Activated T-helper 9 cell treated with anti-CD3 and anti-CD28 coated beads, Interleukin-2, amount 50 U/mL, for 16 hours (primary cell): Measurements from ENCODE around the gene ADAMTS14.

Experiments
- DNase-seq: peaks from one replicate; pipeline ENCODE4 v3.0.0-alpha.2; 2020; ENCODE audit warnings: low read depth

ADAMTS14 gene

DNA sequence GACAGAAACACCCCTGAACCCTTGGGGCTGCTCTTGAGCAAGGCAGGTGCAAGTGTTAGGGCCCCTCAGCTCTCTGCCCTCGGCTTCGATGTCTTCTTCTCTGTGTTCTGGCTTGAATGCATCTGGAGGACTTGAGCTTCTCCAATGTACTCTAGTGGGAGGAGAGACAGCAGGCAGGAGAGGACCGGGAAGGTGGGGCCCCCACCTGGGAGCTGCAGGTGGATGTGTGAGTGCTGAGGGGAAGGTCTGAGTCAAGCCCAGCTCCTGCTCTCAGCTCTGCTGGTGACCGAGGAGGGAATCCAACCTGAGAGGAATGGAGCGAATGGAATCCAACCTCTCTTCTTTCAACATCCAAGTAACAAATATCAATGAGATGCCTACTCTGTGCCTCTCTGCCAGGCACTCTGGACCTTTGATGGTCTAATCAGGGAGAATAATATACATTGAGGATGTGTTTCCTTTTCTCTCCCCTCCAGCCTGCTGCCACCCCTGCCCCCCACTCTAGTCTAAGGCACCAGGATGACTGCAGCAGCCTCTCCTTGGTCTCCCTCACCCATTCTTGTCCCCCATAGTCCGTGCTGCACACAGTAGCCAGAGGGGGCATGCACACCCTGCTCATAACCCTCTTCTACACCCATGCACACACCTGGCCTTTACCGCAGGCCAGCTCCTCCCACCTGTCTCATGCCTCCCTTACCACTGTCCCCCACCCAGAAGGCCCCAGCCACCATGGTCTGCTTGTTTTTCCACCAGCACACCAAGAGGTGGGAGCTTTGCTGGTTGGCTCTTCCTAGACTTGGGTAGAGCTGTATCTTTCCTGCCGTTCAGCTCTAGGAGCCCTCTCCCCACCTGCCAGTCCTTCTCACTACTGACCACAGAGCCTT lies 99.2 kb downstream of the ADAMTS14 start:
- DNase-seq = no peak

DNA sequence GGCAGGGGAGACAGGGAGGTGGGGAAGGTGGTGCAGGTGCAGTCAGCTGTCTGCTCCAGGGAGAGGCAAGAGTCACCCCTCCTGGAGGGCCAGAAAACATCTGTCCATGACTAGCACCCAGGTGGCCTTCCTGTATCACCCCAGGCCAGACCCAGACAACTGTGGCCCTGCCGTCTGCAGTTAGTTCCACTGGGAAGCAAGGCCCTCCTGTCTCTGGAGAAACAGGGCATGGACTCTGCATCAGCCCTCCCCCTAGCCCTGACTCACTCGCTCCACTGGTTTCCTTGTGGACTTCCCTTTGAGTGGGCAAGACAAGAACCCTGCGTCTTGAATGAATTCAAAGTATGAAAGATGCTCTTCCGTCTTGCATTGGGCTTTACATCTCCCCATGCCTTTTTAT lies 100.3 kb downstream of the ADAMTS14 start:
- DNase-seq = no peak

DNA sequence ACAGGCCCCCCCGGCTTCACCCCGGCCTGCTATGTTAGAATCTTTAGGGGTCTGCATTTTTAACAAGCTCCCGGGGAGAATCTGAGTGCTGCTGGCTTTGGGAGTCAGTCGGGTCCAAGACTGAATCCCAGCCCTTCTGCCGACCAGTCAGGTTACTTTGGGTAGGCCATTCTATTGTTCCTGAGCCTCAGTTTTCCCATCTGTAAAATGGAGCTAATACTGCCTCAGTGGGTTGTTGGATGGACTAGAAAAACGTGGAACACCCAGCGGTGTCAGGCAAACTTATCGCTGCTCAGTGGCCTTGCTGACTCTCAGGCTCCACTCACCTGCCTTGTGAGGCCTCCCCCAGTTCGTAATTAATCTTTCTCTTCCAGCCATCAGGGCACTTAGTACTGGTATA lies 101.2 kb downstream of the ADAMTS14 start:
- DNase-seq = no peak

DNA sequence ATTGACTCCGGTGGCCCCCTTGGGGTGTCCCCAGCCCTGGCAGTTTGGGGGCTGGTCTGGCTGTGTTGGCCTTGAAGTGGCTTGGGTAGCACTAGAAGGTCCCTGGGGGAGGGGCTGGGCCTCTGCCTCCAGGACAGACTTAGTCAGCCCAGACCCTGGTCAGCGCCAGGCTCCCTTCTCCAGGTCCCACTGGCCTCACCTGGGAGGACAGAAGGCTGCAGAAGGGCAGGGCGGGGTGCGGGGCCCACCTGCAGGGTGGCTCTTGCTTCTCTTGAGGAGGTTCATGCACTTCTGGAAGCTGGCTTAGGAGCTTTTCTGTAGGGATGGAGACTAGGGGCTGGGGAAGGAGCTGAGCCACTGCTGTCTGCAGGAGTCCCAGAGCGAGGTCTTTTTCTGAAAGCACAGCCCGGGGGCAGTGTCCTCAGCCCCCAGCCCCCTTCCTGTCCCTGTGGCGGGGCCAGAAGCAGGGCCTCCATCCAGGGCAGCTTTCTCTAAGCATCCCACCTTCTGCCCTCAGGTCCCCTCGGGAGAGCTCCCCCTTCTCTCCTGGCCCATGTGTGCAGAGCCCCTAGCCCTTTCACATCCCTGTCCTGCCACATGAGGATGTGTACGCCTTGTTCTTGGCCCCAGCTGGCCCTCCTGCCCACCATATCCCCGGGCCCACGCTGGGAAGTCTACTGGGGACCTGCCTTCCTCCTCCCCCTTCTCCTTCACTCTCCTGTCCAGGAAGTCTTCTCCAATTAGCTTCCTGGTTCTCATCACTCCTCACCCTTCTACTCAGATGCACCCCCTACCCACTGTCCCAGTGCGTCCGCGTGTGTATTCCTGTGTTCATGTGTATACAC lies 101.9 kb downstream of the ADAMTS14 start:
- DNase-seq = no peak

DNA sequence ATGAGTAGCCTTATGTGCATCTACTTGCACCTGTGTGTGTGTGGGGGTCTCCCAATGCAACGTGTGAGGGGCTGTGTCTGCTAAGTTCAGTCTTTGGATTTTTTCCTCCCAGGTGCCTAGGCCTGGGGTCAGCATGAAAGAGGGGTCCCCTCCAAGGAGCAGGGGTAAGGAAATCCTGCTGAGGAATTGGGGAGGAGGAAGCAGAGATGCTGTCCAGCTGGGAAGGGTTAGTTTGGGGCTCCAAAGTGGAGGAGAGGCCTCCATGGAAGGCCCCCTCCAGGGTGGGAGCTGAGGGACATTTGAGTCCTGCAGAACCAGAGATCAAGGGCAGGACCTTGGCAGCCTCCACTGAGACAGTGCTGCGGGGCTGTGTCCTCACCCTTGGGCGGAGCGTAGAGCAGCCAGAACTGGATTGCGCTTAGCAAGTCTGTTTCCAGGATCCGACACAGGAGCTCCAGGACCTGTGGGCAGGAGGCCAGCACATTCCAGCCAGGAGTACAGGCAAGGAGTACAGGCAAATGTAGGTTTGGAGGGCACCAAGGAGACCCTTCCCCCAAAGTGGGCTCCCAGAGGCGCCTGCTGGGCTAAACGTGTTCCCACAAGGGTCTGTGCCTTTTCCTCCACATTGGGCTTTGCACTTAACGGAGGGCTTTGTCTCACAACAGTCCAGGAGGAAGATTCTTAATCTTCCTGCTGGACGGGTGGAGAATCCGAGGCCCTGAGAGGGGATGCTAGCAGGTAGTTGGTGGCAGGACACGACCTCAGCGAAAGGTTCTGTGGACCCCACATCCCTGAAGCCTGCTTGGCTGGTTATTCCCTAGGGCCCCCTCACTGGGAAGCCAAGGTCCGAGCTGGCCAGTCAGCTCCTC lies 102.7 kb downstream of the ADAMTS14 start:
- no peak for DNase-seq

DNA sequence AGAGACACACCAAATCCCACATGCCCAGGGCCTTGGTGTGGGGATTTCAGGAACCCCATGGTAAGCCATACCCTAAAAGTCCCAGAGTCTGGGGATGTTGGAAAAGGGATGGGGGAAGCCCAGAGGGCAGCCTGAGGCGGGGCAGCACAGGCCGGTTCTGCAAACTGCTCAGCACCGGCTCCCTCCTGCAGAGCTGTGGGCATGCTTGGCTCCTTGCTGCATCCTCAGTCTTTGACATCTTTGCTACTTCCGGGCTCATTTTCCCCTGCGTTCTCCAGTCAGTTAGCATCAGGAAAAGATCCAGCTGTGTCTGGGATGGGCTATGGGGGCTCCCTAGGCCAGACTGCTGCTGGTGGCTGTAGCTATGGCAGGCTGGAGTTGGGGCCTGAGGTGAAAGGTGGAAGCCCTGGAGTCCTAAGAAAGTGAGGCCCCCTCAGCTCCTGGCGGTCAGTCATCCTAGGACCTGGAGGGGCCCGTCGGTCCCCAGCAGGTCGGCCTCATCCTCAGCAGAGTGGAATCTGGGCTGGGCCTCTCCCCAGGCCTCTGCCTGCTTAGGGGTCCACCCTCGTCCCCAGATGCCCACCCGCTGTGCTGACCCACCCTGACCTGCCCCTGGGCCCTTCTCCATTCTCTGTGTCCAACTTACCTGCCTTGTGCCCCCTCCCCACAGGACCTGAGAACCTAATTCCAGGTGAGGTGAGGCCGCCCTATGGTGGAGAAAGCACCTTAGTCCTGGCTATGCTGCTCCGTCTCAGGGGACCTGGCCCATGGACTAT lies 103.6 kb downstream of the ADAMTS14 start:
- DNase-seq = no peak

DNA sequence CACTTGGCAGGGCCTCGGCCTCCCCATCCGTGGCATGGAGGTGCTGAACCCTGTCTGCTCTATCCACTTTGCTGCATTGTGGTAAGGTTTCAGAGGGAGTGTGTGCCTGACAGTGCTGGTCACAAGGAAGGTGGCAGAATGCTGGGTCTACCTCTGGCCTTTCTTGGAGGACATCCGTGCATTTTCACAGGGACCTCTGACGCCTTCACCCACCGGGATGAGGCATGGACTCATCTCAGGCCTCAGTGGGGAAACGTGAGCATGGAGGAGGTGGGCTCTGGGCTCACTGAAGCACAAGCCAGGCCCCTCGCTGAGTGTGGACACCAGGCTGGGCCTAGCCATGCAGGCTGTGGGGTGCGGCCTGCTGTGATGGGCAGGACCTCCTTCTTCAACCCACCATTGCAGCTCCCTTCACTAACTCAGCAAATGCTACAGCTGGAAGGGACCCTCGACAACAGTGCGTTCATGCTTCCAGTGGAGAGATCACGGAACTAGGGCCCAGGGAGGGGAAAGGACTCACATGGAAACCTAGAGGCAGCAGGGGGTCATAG lies 104.2 kb downstream of the ADAMTS14 start:
- DNase-seq = no peak

DNA sequence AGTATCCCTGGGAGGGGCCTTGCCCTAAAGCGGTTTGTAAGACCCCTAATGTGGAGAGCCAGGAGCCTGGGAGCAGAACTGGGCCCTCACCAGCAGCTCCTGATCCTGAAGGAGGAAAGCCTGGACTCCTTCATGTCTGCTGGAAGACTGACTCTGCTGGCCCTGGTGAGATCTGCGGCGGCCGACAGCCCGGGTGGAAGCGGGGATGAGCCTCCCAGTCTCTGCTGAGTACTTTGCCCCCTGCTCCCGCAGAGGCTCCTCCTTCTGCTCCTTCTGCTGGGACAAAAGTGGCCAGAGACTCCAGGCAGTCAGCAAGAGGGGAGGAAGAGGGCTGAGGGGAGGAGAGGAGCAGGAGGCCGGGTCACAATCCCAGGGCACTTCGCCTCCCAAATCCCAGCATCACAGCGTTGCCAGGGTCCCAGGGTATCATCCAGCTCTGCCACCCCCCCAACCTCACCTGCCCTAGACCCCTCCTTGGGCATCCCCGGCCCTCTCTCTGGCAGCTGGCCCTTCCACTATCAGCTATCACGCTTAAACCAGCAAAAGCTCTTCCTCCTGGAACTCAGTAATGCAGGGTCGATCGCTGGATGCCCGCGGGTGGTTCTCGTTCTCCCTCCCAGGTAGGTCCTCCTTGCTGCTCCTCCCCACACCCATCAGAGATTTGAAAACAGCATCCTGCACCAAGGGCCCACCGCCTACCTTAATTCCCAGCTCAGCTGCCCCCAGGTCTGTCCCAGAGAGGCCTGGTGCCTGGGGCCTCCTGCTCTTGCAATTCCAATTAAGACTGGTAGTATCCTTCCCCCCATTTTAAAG lies 105.0 kb downstream of the ADAMTS14 start:
- no peak for DNase-seq

DNA sequence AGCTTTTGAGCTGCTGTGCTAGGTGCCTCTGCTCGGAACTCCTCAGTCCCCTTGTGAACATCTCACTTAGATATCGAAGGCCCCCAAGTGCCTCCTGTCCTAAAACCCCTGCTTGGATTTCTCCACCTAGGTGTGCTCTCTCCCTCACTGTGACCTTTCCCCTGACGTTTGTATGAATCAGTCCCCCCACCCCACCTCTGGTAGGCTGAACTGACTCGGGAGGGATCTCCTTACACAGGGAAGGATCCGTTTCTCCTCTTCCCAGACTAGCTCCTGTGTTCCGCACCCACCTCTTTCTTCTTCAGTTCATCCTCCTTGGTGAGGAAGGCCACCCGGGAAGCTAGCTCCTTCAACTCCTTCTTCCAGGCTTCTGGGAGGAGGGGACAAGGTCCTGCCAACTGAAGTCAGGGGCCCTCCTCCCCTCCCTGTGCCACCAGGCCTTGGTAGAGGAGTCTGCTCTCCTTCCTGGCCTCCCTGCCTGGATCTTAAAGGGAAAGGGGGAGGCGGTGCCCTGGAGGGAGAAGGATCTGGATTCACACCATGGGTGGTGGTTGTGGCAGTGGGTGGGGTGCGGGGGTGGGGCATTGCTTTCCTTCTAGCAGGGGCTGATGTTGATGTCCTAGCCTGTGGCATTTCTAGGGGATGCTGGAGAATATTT lies 106.1 kb downstream of the ADAMTS14 start:
- DNase-seq = no peak

DNA sequence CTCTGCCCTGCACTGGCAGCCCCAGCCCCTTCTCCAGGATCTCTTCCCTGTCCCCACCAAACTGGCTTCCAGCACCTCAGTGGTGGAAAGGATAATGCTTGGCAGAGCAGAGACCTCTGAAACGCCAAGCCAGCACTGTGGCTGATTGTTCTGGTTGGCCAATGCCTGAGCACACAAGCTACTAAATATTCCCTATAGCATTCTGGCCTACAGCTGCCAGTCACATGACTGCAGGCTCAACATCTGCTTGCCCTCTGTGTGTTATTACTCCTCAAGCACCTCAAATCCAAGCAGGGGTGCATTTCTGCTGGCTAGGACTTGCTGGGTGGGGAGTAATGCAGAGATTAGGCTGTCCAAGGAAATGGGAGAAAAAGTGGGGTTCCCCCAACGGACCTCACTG lies 106.8 kb downstream of the ADAMTS14 start:
- no peak for DNase-seq

DNA sequence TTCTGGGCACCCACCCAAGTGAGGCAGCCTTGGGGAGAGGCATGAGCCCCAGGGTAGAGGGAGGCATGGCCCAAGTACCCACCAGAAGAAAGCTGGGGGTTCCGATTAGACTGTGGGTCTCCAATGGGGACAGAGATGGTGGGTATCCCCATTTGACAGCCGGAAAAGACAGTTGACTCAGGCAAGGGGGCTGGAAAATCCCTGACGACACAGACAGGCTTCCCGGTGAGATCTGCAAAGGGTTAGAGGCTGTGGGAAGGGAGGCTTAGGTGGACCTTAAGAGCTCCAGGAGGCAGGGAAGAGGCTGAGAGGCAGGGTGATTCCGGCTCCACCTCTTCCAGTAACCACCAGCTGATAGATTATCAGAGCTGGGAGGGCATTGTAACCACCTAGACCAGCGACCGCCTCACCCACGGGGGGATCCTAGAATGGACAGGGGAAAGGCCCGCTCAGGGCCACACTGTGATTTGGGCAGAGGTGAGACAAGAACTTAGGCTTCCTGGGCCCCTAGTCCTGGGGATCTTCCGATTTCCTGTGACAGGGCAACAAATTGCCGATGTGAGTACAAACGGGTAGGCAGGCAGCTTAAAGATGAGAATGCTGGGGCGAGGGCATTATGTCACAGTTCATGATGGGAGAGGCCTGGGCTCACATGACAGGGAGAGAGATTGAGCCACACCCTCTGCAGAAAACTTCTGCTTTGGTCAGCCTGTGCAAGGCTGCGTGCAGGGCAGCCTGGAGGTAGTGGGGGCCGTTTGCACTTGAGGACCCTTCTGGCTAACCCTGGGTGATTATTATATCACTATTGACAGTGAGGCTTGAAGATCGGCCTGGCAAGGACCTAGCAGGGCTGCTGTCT lies 107.4 kb downstream of the ADAMTS14 start:
- DNase-seq = no peak

DNA sequence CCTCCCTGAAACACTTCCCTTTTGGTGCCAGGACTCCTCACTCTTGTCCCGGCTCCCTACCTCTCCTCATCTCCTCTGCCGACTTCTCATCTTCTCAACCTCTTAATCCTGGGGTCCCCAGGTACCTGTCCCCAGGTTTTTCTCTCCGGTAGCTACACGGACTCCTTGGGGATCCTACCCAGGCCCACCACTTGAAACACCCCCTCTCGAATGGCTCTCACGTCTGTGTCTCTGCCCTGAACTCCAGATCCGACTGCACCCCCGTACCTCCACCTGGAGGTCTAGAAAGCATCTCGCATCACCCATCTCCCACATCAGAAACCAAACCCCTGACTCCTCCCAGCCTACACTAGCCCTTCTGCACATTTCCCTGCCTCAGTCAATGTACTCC lies 108.1 kb downstream of the ADAMTS14 start:
- DNase-seq = no peak

DNA sequence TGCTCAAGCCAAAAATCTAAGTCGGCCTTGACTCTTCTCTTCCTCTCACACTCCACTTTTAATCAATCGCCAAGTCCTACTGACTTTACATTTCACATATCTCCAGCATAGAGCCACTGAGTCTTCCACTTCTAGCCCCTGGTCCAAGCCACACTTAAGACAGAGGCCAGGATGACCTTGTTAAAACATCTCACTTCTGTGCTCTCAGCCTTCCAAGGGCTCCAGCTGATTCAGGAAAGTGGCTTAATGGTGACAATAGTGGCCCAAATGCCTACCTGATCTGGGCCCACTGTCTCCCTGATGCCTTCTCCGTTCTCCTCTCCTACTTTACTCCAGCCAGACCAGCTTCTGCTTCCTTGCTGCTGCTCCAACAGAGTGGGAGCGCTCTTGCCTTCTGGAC lies 108.5 kb downstream of the ADAMTS14 start:
- DNase-seq = no peak

DNA sequence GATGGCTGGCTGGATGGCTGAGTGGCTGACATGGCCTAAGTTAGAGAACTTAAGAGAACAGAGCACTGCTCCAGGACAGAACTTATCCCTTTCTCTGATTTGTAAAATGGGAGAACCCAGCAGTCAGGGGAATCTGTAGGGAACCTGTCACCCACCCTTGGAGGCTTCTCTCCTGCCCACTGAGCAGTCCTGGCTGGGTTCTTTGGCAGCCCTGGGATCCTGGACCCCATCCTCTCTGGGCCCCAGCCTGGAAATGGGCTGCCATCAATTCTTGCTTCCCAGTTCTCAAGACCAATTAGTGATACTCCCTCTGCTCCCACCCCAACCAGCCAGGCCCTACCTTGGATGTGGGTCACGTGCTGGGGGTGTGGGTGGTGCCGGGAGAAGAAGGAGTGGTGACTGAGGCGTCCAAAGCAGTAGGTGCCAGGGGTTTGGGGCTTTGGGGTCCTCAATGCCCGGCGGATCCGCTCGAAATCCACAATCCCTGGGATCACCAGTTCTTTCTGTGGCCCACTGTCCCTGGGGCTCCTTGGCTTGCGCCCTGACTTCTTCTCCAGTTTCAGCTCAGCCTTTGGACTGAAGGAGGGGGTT lies 109.2 kb downstream of the ADAMTS14 start:
- no peak for DNase-seq

DNA sequence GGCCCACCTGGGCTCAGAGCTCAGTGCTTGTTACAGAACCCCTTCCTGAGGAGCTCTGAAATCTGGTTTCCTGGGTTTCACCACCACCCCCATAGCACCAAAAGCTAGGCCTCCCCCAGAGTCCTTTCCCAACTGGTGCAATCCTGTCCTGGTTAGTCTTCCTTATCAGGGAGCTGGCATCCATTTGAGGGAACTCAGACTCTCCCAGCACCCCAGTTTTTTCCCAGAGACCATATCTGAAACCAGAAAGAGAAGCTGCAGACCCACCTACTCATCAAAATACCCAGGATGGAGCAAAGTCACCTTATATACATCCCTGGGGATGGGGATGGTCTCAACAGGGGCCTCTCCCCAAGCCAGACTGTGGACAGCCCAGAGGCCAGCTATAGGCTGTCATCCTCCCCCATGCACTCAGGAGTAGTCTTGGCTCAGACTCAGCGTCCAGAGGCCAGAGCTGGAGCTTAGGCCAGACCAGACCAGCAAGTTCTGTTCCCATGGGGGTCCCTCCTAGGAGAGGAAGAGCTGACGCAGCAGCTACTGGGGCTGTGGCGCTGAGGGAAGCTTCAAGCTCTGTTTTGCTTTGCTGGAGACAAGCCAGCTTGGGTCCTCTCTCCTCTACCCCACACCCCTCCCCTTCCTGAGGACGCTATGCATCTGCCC lies 109.9 kb downstream of the ADAMTS14 start:
- no peak for DNase-seq

DNA sequence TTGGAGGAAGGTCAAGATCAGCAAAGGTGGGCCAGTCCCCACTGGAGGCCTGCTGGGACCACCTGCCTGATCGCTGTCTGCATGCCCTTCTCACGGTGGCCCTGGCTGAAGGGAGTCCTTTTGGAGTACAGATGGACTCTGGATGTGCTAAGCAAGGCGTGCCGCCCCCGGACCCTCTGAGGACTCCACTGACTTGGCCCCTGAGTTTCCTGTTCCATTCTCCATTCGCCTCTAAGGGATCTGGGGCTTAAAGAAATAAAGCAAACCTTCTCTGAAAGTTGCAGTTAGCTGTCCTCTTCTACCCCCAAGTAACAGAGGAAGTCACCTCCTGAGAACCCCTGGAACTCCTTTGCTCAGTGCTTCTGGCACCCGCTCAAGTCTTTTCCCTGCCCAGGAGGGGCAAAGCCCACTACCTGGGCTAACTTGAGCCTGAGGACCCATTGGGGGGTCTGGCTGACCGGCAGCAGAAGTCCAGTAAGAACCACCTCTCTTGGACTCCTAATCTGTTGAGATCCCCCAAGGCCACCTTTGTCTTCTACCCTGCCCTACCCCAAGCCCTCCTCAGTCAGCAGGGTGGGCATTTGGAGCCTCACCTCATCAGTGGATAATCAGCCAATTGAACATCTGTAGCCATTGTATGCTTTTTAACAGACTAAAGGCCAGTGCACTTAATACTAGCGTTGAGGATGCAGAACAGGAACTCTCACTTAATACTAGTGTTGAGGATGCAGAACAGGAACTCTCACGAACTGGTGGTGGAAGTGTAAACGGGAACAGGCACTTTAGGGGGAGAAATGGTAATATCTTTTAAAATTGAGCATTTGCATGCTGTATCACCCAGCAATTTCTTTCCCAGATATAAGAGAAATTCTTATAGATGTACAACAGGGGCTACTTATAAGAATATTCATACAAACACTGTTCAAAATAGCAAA lies 110.7 kb downstream of the ADAMTS14 start:
- no peak for DNase-seq

DNA sequence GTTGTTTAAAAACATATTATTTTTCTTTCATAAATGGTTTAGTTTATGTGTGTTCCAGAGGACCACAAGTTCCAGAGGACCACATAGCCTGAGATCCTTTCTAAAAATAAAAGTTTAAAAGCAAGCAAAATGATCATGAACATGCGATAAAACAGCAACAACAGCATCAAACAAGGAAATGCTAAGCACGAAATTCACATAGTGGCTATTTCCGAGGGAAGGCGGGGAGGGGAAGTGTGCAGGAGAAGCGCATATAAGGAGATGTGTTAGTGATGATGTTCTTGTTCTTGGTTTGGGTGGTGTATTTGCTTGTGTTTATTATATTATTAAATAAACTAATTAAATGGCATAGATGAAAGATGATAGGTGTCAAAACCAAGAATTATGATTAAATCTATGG lies 111.7 kb downstream of the ADAMTS14 start:
- DNase-seq = no peak
